IMR-90 (cell line): ENCODE data around the gene POLR3A. TPM values are rescaled to one million over a fixed set of nuclear protein-coding genes. Genes with fewer than 3 reads are reported as not detected.

Experiments
- ATAC-seq: fragments of 200-7000 bp; cut with Tn5 transposase; 2 replicates; pipeline ENCODE4 v1.9.1; 2020; ENCODE audit warnings: low read depth, mild to moderate bottlenecking, moderate library complexity
- BruUV-seq: library from RNA; stranded (reverse); fragments of 400-500 nt; replicated peaks from 2 replicates; lab custom pipeline; 2021; lab: Mats Ljungman, UMichigan
- CTCF ChIA-PET: fragments of 300-600 bp; formaldehyde crosslinking; extraction: SDS; loops from one replicate; lab custom pipeline; 2021; ENCODE audit warnings: antibody characterized with exemption; lab: Yijun Ruan, JAX
- POLR2A ChIA-PET: fragments of 300-600 bp; sonication (Branson Sonifier 250); formaldehyde crosslinking; loops from one replicate; lab custom pipeline; 2022; ENCODE audit warnings: antibody characterized with exemption; ENCODE audit not compliant: unreplicated experiment; lab: Charles Lee
- DNase-seq: peaks from one replicate; pipeline ENCODE4 v3.0.0; 2013
- H2AFZ ChIP-seq: replicated peaks from 2 replicates; pipeline ENCODE3; 2013; ENCODE audit warnings: low read length, mild to moderate bottlenecking; ENCODE audit not compliant: poor library complexity
- H2AK5ac ChIP-seq: 2 replicates; pipeline ENCODE4 v1.6.1; 2013; ENCODE audit warnings: low read depth, low read length, inconsistent platforms
- H2AK9ac ChIP-seq: replicated peaks from 2 replicates; pipeline ENCODE3; 2013; ENCODE audit warnings: mild to moderate bottlenecking, low read depth, low read length, moderate library complexity; ENCODE audit not compliant: poor library complexity
- H2BK120ac ChIP-seq: 2 replicates; pipeline ENCODE4 v1.6.1; 2013; ENCODE audit warnings: low read depth, low read length, inconsistent platforms
- H2BK15ac ChIP-seq: 3 replicates; pipeline ENCODE4 v1.6.1; 2013; ENCODE audit warnings: low read depth, low read length, inconsistent platforms
- H2BK20ac ChIP-seq: 2 replicates; pipeline ENCODE4 v1.6.1; 2013; ENCODE audit warnings: low read depth, mild to moderate bottlenecking, inconsistent platforms, low read length, moderate library complexity
- H2BK5ac ChIP-seq: 2 replicates; pipeline ENCODE4 v1.6.1; 2013; ENCODE audit warnings: mild to moderate bottlenecking, low read depth, low read length, inconsistent platforms; ENCODE audit not compliant: poor library complexity, severe bottlenecking
- H3K14ac ChIP-seq: replicated peaks from 2 replicates; pipeline ENCODE4 v1.6.1; 2013; ENCODE audit warnings: low read depth, low read length, inconsistent platforms
- H3K18ac ChIP-seq: 2 replicates; pipeline ENCODE4 v1.6.1; 2013; ENCODE audit warnings: low read depth, low read length, control low read depth
- H3K23ac ChIP-seq: 2 replicates; pipeline ENCODE4 v1.6.1; 2013; ENCODE audit warnings: low read depth, low read length, inconsistent platforms
- H3K27ac ChIP-seq: 2 replicates; pipeline ENCODE4 v1.5.1; 2013; ENCODE audit warnings: mild to moderate bottlenecking, control low read depth, low read length; ENCODE audit not compliant: insufficient read depth
- H3K27me3 ChIP-seq: 2 replicates; pipeline ENCODE4 v1.6.1; 2013; ENCODE audit warnings: low read length; ENCODE audit not compliant: control insufficient read depth, insufficient read depth
- H3K36me3 ChIP-seq: 2 replicates; pipeline ENCODE4 v1.6.1; 2013; ENCODE audit warnings: low read length, mixed read lengths; ENCODE audit not compliant: control insufficient read depth, insufficient read depth
- H3K4ac ChIP-seq: 2 replicates; pipeline ENCODE4 v1.6.1; 2013; ENCODE audit warnings: low read depth, low read length, inconsistent platforms
- H3K4me1 ChIP-seq: 2 replicates; pipeline ENCODE4 v1.6.1; 2013; ENCODE audit warnings: low read length, mixed read lengths; ENCODE audit not compliant: control insufficient read depth, insufficient read depth
- H3K4me2 ChIP-seq: 2 replicates; pipeline ENCODE4 v1.6.1; 2013; ENCODE audit warnings: low read depth, mild to moderate bottlenecking, control low read depth, low read length, moderate library complexity
- H3K4me3 ChIP-seq: 2 replicates; pipeline ENCODE4 v1.5.1; 2013; ENCODE audit warnings: low read depth, mild to moderate bottlenecking, control low read depth, low read length, moderate library complexity; ENCODE audit not compliant: insufficient read depth
- H3K56ac ChIP-seq: 2 replicates; pipeline ENCODE4 v1.6.1; 2013; ENCODE audit warnings: low read length, inconsistent platforms; ENCODE audit not compliant: insufficient read depth; ENCODE audit errors: extremely low read depth
- H3K79me1 ChIP-seq, 2 experiments: 2 replicates each; pipeline ENCODE4 v1.6.1; 2013; ENCODE audit warnings: low read length in 2 of 2, inconsistent platforms in 1 of 2, low read depth in 1 of 2
- H3K9ac ChIP-seq: 2 replicates; pipeline ENCODE4 v1.6.1; 2013; ENCODE audit warnings: low read depth, low read length, control low read depth
- H3K9me1 ChIP-seq: 2 replicates; pipeline ENCODE4 v1.6.1; 2013; ENCODE audit warnings: low read length, inconsistent platforms; ENCODE audit not compliant: insufficient read depth
- H3K9me3 ChIP-seq: 2 replicates; pipeline ENCODE4 v1.6.1; 2013; ENCODE audit warnings: low read length; ENCODE audit not compliant: control insufficient read depth, insufficient read depth
- H4K20me1 ChIP-seq: 2 replicates; pipeline ENCODE4 v1.6.1; 2013; ENCODE audit warnings: low read length, inconsistent platforms; ENCODE audit not compliant: insufficient read depth
- H4K5ac ChIP-seq: 2 replicates; pipeline ENCODE4 v1.6.1; 2013; ENCODE audit warnings: mild to moderate bottlenecking, low read depth, low read length, control low read depth
- H4K8ac ChIP-seq, 2 experiments: 2 replicates each; pipeline ENCODE4 v1.6.1; 2013; ENCODE audit warnings: low read depth in 2 of 2, low read length in 2 of 2, control low read depth in 1 of 2, inconsistent platforms in 1 of 2
- H4K91ac ChIP-seq: 2 replicates; pipeline ENCODE4 v1.6.1; 2013; ENCODE audit warnings: low read depth, low read length, inconsistent platforms; ENCODE audit not compliant: insufficient read depth
- CHD1 ChIP-seq: IDR thresholded peaks from 2 replicates; pipeline ENCODE4 v1.6.1; 2012; ENCODE audit warnings: low read depth, low read length, improper control_type of control experiment
- ELK1 ChIP-seq: fragments of 150-350 bp; IDR thresholded peaks from 2 replicates; pipeline ENCODE4 v1.6.1; 2016; ENCODE audit warnings: low read depth, mild to moderate bottlenecking, low read length, moderate library complexity, borderline replicate concordance
- MXI1 ChIP-seq: IDR thresholded peaks from 2 replicates; pipeline ENCODE4 v1.6.1; 2012; ENCODE audit warnings: low read depth, mild to moderate bottlenecking, low read length, moderate library complexity, borderline replicate concordance
- POLR2A ChIP-seq: IDR thresholded peaks from 2 replicates; pipeline ENCODE4 v1.6.1; 2012; ENCODE audit warnings: mild to moderate bottlenecking, low read depth, low read length
- RCOR1 ChIP-seq: IDR thresholded peaks from 2 replicates; pipeline ENCODE4 v1.6.1; 2012; ENCODE audit warnings: mild to moderate bottlenecking, low read length, improper control_type of control experiment; ENCODE audit not compliant: insufficient replicate concordance
- SMC3 ChIP-seq: fragments of 150-350 bp; IDR thresholded peaks from 2 replicates; pipeline ENCODE4 v1.6.1; 2016; ENCODE audit warnings: low read depth, mild to moderate bottlenecking, antibody characterized with exemption, low read length, moderate library complexity
- WGBS, 2 experiments: methylation state at CpG; one replicate each; pipeline versions ENCODE4 v1.1.5 to v1.1.7; 2013; ENCODE audit warnings: missing lambda C conversion rate in 2 of 2; ENCODE audit not compliant: insufficient read length in 1 of 2; ENCODE audit errors: extremely low coverage in 2 of 2; 5-methylcytosine and 5-hydroxymethylcytosine counted together
- dilution Hi-C: fragments of 300-500 bp; cut with HindIII; formaldehyde crosslinking; loops from one replicate; pipeline ENCODE4 v1.14.3; 2018; ENCODE audit warnings: low sequenced_read_pairs; ENCODE audit not compliant: unreplicated experiment
- in situ Hi-C: fragments of 300-500 bp; cut with MboI; formaldehyde crosslinking; loops from 3 replicates; pipeline ENCODE4 v1.14.3; 2019; ENCODE audit warnings: low sequenced_read_pairs, inconsistent platforms, mixed read lengths
- intact Hi-C: fragments of 100-400 bp; cut with micrococcal nuclease; formaldehyde crosslinking; loops from 2 replicates; pipeline ENCODE4 v1.10.0; 2022
- polyA plus RNA-seq, 3 experiments: library from polyadenylated mRNA; depleted of rRNA; stranded (reverse); fragments of >200 nt; gene quantifications; 2 replicates each; pipeline ENCODE4 v1.2.3, GENCODE V29; 2012; ENCODE audit warnings: low replicate concordance in 1 of 3
- total RNA-seq: library from RNA; depleted of rRNA; stranded (reverse); fragments of >200 nt; gene quantifications from 2 replicates; pipeline ENCODE4 v1.2.3, GENCODE V29; 2012

POLR3A gene
- total and polyA plus RNA-seq, 2 of the 4 experiments (the other 2 are of a cell fraction): 11.9 to 24.4 TPM

GRCh38 chr10:77975086-77975666, 54.1 kb downstream of the POLR3A start:
- H2BK5ac ChIP-seq: no peak overlapping the region
- H2AK9ac ChIP-seq: no peak overlapping the region
- TF ChIP-seq RCOR1 (no peak), POLR2A (no peak), SMC3 (no peak), ELK1 (no peak), MXI1 (no peak), CHD1 (no peak)
- DNase-seq: no peak
- no peak overlapping the region for H3K27ac ChIP-seq
- no peaks in the 10 kb centered on the region for H3K27me3 ChIP-seq
- H3K4me1 ChIP-seq: peaks cover 3% of the 10 kb centered on the region; the same call in 1 of the 2 replicates
- ChIA-PET CTCF (interaction anchor here (1.0 to 1.1 kb wide), 3 partner anchors 30 to 138 kb away, joined by 3 read pairs; no protein-coding TSS in a partner anchor), POLR2A (no interaction called here)
- H4K8ac ChIP-seq: no peak overlapping the region
- no peak overlapping the region for H3K4me2 ChIP-seq
- no peak overlapping the region for H3K18ac ChIP-seq
- H2BK120ac ChIP-seq: no peak overlapping the region
- peaks cover 2% of the 10 kb centered on the region; the same call in 1 of the 2 replicates for H3K9me3 ChIP-seq
- in situ Hi-C loops: loop anchor here (5.0 kb wide), 1 partner anchor 128 kb away; no protein-coding TSS in a partner anchor
- 100% methylated on average over 2 of the region's 9 CpGs; no CpG with 5 or more reads in 1 of the 2 experiments for WGBS, 2 experiments
- BruUV-seq: TSS peak; percentile 49
- H3K36me3 ChIP-seq: peaks cover 31% of the 10 kb centered on the region
- peaks cover 3 to 21% of the 10 kb centered on the region in 2 experiments; a peak in 3 of 4 replicates for H3K79me1 ChIP-seq
- H4K91ac ChIP-seq: no peak overlapping the region
- intact Hi-C loops: no loop called here
- H3K23ac ChIP-seq: no peak overlapping the region
- H2BK20ac ChIP-seq: no peak overlapping the region
- no peak overlapping the region for H3K14ac ChIP-seq
- no peaks in the 10 kb centered on the region for H4K20me1 ChIP-seq
- H3K4ac ChIP-seq: 0 out of 2 replicates have a peak overlapping the region, but pooled peaks have one; percentile 2
- H3K9me1 ChIP-seq: peaks cover 7% of the 10 kb centered on the region
- no peak overlapping the region for H2BK15ac ChIP-seq
- dilution Hi-C loops: no loop called here
- H3K56ac ChIP-seq: no peak overlapping the region
- no peak overlapping the region for H2AK5ac ChIP-seq
- no peak overlapping the region for H3K9ac ChIP-seq
- H2AFZ ChIP-seq: no peak overlapping the region
- no peak for ATAC-seq
- H3K4me3 ChIP-seq: no peak overlapping the region
- H4K5ac ChIP-seq: no peak overlapping the region
